GM21619 (cell line): ENCODE results near the gene AADAC.
A peak's percentile ranks its signal among the peaks of the same experiment; 100 is the strongest.
"Not testable (repeated sequence)": the region's sequence is repeated elsewhere in the genome, so short reads cannot be mapped to it uniquely, and the experiment has no call there.

Experiments used
- ATAC-seq: cut with Tn5 transposase; IDR thresholded peaks from one replicate; pipeline ENCODE4 v1.9.1; 2021; ENCODE audit not compliant: unreplicated experiment

The AADAC gene

GRCh38 chr3:151796105-151796680 is 17.7 kb upstream of the AADAC start:
- no peak for ATAC-seq

- ATAC-seq, result no peak
Observed at GRCh38 chr3:151798466-151798865, 15.4 kb upstream of the AADAC start.

- ATAC-seq, result no peak
Observed at GRCh38 chr3:151800431-151800830, 13.5 kb upstream of the AADAC start.

- ATAC-seq, result no peak
Observed at GRCh38 chr3:151804267-151804666, 9.6 kb upstream of the AADAC start.

GRCh38 chr3:151806838-151807237 is 7.1 kb upstream of the AADAC start:
- no peak for ATAC-seq

- not testable (repeated sequence) for ATAC-seq
Observed at GRCh38 chr3:151808926-151809325, 5.0 kb upstream of the AADAC start.

GRCh38 chr3:151811474-151811873 is 2.4 kb upstream of the AADAC start:
- ATAC-seq, result no peak

- ATAC-seq, result no peak
Observed at GRCh38 chr3:151814588-151814987, 672 bp downstream of the AADAC start.

GRCh38 chr3:151816091-151816604 is 2.2 kb downstream of the AADAC start:
- ATAC-seq, result no peak

- no peak for ATAC-seq
Observed at GRCh38 chr3:151817473-151817872, 3.6 kb downstream of the AADAC start.

- ATAC-seq, result no peak
Observed at GRCh38 chr3:151818361-151818760, 4.4 kb downstream of the AADAC start.

GRCh38 chr3:151819910-151820309 is 6.0 kb downstream of the AADAC start:
- ATAC-seq, result no peak

- no peak for ATAC-seq
Observed at GRCh38 chr3:151827816-151828215, 13.9 kb downstream of the AADAC start.

GRCh38 chr3:151835751-151836525 is 22.0 kb downstream of the AADAC start:
- ATAC-seq, result no peak

- no peak for ATAC-seq
Observed at GRCh38 chr3:151837057-151837456, 23.1 kb downstream of the AADAC start.

GRCh38 chr3:151838574-151839312 is 24.8 kb downstream of the AADAC start:
- peak; percentile 82 for ATAC-seq

GRCh38 chr3:151839313-151839631 is 25.4 kb downstream of the AADAC start:
- ATAC-seq, result no peak

GRCh38 chr3:151841801-151842200 is 27.9 kb downstream of the AADAC start:
- ATAC-seq, result no peak

- ATAC-seq, result no peak
Observed at GRCh38 chr3:151843275-151843674, 29.4 kb downstream of the AADAC start.

- ATAC-seq, result no peak
Observed at GRCh38 chr3:151845306-151845905, 31.5 kb downstream of the AADAC start.

GRCh38 chr3:151850065-151850464 is 36.1 kb downstream of the AADAC start:
- ATAC-seq, result not testable (repeated sequence)
